NB4 (cell line): ENCODE measurements around the gene SLC35B2.

Source experiments
- POLR2A ChIP-seq: IDR thresholded peaks from 2 replicates; pipeline ENCODE4 v1.6.1; 2011; ENCODE audit warnings: mild to moderate bottlenecking; ENCODE audit not compliant: insufficient read length; ENCODE audit errors: extremely low read depth
- TF ChIP-seq, protein P1 (sequence below): IDR thresholded peaks from one replicate; pipeline ENCODE4 v1.5.1; 2012; ENCODE audit warnings: low read depth, low read length

DNA sequence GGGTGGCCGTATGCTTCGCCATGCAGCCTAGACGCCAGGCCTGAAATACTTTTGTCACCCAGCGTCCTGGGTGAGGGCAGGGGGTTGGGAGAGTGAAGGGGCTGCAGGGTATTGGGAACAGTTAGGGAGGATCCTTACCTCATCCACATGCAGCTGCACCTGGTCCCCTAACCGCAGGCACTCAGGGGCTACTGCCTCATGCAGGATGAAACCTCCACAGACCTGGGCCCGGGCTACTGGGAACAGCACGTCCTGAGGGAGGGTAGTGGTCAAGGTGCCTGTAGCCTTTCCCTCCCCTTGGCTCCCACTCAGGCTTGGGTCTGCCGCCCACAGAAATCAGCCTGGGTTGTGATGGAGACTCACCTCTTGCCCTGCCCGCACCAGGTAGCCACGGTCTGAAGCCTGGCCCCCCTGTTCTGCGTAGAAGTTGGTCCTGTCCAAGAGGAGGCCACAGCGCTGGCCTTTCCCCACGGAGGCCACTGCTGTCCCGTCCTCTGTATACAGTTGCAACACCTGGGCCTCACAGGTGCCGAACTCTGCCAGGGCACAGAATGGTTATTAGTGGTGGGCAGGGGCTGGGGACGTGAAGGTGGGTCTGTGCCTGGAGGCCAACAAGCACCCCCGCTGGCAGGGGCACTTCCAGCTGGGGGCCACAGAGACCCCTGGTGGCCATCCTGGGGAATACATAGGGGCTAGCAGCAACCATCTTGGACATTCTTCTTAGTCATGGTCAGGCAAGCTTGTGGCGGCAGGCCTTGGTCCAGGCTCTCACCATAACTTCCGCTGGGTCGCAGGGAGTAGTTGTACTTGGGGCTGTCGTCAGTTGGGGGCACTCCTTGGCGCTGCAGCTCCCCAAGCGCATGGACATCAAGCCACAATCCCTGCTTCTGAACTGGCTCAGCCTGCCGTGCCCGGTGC, 47.2 kb upstream of the SLC35B2 start:
- TF ChIP-seq, protein P1, sequence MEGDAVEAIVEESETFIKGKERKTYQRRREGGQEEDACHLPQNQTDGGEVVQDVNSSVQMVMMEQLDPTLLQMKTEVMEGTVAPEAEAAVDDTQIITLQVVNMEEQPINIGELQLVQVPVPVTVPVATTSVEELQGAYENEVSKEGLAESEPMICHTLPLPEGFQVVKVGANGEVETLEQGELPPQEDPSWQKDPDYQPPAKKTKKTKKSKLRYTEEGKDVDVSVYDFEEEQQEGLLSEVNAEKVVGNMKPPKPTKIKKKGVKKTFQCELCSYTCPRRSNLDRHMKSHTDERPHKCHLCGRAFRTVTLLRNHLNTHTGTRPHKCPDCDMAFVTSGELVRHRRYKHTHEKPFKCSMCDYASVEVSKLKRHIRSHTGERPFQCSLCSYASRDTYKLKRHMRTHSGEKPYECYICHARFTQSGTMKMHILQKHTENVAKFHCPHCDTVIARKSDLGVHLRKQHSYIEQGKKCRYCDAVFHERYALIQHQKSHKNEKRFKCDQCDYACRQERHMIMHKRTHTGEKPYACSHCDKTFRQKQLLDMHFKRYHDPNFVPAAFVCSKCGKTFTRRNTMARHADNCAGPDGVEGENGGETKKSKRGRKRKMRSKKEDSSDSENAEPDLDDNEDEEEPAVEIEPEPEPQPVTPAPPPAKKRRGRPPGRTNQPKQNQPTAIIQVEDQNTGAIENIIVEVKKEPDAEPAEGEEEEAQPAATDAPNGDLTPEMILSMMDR: peak; percentile 87
- no peak for TF ChIP-seq POLR2A
